Transverse colon (tissue), 4 donors: ENCODE results near the gene OBSCN. TPM values are rescaled to one million over a fixed set of nuclear protein-coding genes. Genes with fewer than 3 reads are reported as not detected.

Experiments used
- DNase-seq: peaks from one replicate; pipeline ENCODE4 v3.0.0-alpha.2; 2019
- H3K27ac ChIP-seq, 4 donors: fragments of 200-600 bp; sonication (generic); 2 replicates each; pipeline ENCODE4 v1.5.1; 2016 to 2018; ENCODE audit warnings: inconsistent platforms in 4 of 4
- H3K27me3 ChIP-seq: fragments of 200-600 bp; sonication (generic); 2 replicates; pipeline ENCODE4 v1.5.1; 2017; ENCODE audit warnings: inconsistent platforms
- H3K36me3 ChIP-seq, 4 donors: fragments of 200-600 bp; sonication (generic); 2 replicates each; pipeline ENCODE4 v1.5.1; 2017 to 2019; ENCODE audit warnings: inconsistent platforms in 4 of 4
- H3K4me1 ChIP-seq, 4 donors: fragments of 200-600 bp; sonication (generic); 2 replicates each; pipeline ENCODE4 v1.5.1; 2017 to 2020; ENCODE audit warnings: inconsistent platforms in 4 of 4
- H3K4me3 ChIP-seq, 4 donors: fragments of 200-600 bp; sonication (generic); 1 replicate in 1 of 4; 2 replicates in 3 of 4; pipeline versions ENCODE4 v1.5.1 to v1.6.1; 2017 to 2019; ENCODE audit warnings: inconsistent platforms in 4 of 4
- H3K9me3 ChIP-seq, 2 donors: fragments of 200-600 bp; sonication (generic); 2 replicates each; pipeline ENCODE4 v1.5.1; 2017 to 2019; ENCODE audit warnings: inconsistent platforms in 2 of 2
- CTCF ChIP-seq, 5 experiments: fragments of 200-600 bp in 3 of 5; fragments of 450-650 bp in 2 of 5; sonication (generic) in 3 of 5; IDR thresholded peaks; 1 replicate in 2 of 5; 2 replicates in 3 of 5; pipeline ENCODE4 v1.5.1; 2016 to 2017; ENCODE audit warnings: antibody characterized with exemption in 5 of 5, inconsistent platforms in 3 of 5, mild to moderate bottlenecking in 2 of 5, moderate library complexity in 1 of 5
- EP300 ChIP-seq: sonication (generic); formaldehyde crosslinking; IDR thresholded peaks from one replicate; pipeline ENCODE4 v1.6.1; 2017; ENCODE audit warnings: antibody characterized with exemption, low read depth
- POLR2A ChIP-seq: fragments of 450-650 bp; IDR thresholded peaks from one replicate; pipeline ENCODE4 v1.6.1; 2016; ENCODE audit warnings: antibody characterized with exemption, mild to moderate bottlenecking, moderate library complexity
- POLR2AphosphoS5 ChIP-seq, 3 donors: sonication (generic); formaldehyde crosslinking; IDR thresholded peaks; one replicate each; pipeline ENCODE4 v1.6.1; 2016; ENCODE audit warnings: antibody characterized with exemption in 3 of 3
- WGBS, 2 donors: methylation state at CpG; one replicate each; pipeline ENCODE4 v1.1.5; 2018; ENCODE audit warnings: low coverage in 1 of 2; 5-methylcytosine and 5-hydroxymethylcytosine counted together
- in situ Hi-C, 4 donors: fragments of 200-750 bp; cut with MboI; loops; one replicate each; pipeline versions ENCODE4 v1.15.0 to v1.15.1; 2017; ENCODE audit warnings: low sequenced_read_pairs in 3 of 4, low pct_ligation_motif_present in 1 of 4, low pct_unique_long_range_greater_than_20kb in 1 of 4
- intact Hi-C: fragments of 100-400 bp; cut with DNase I; formaldehyde crosslinking; loops from one replicate; pipeline ENCODE4 v1.15.1; 2023; ENCODE audit warnings: low total_unique reads
- total RNA-seq, 4 donors: library from RNA; depleted of rRNA; stranded (reverse); fragments of >200 nt; gene quantifications; one replicate each; pipeline ENCODE4 v1.1.0, GENCODE V29; 2016

Gene OBSCN
- total RNA-seq, 4 donors from 2014 or later, result 11.9 to 21.7 (median 15.8) TPM

- 92 to 95% methylated on average over 12 to 24 of the region's 24 CpGs for WGBS, 2 donors
- Histone ChIP-seq H3K4me3 (no peak overlapping the region), H3K9me3 (peaks cover 0 to under 1% of the 10 kb centered on the region in 2 donors), H3K4me1 (no peaks in the 10 kb centered on the region), H3K36me3 (no peaks in the 10 kb centered on the region), H3K27me3 (no peaks in the 10 kb centered on the region), H3K27ac (no peak overlapping the region)
- intact Hi-C loops, result no loop called here
- no peak for DNase-seq
- in situ Hi-C loops, result no loop called here
- TF ChIP-seq EP300, result no peak
- no peak for TF ChIP-seq CTCF (IDR thresholded peaks at IDR 0.05)
- no peak for TF ChIP-seq POLR2A
- no peak for TF ChIP-seq POLR2AphosphoS5 (IDR thresholded peaks at IDR 0.05)
These were observed 49.0 kb downstream of the OBSCN start for GRCh38 chr1:228256626-228257375.

GRCh38 chr1:228258486-228258885 lies 50.6 kb downstream of the OBSCN start:
- in situ Hi-C loops, result no loop called here
- no peak for DNase-seq
- Histone ChIP-seq H3K27ac (no peak overlapping the region), H3K9me3 (peaks cover 0 to 4% of the 10 kb centered on the region in 2 donors), H3K4me1 (no peaks in the 10 kb centered on the region), H3K4me3 (no peak overlapping the region), H3K27me3 (no peaks in the 10 kb centered on the region), H3K36me3 (no peaks in the 10 kb centered on the region)
- 95 to 100% methylated on average over 1 of the region's 1 CpG for WGBS, 2 donors
- no peak for TF ChIP-seq CTCF (IDR thresholded peaks at IDR 0.05)
- no peak for TF ChIP-seq POLR2AphosphoS5 (IDR thresholded peaks at IDR 0.05)
- no peak for TF ChIP-seq POLR2A
- TF ChIP-seq EP300, result no peak
- intact Hi-C loops, result no loop called here

- intact Hi-C loops, result no loop called here
- peaks cover 0 to 4% of the 10 kb centered on the region in 2 donors for H3K9me3 ChIP-seq
- no peaks in the 10 kb centered on the region for H3K36me3 ChIP-seq
- no peak for TF ChIP-seq CTCF (IDR thresholded peaks at IDR 0.05)
- no peak for TF ChIP-seq POLR2AphosphoS5 (IDR thresholded peaks at IDR 0.05)
- TF ChIP-seq EP300, result no peak
- TF ChIP-seq POLR2A, result no peak
- H3K27ac ChIP-seq, result no peak overlapping the region
- no peak for DNase-seq
- no peaks in the 10 kb centered on the region for H3K27me3 ChIP-seq
- H3K4me1 ChIP-seq, result no peaks in the 10 kb centered on the region
- 91% methylated on average over 9 of the region's 9 CpGs; no CpG with 5 or more reads in 1 of the 2 donors for whole genome bisulfite sequencing, 2 donors
- in situ Hi-C loops, result no loop called here
- H3K4me3 ChIP-seq, result no peak overlapping the region
These were observed 51.6 kb downstream of the OBSCN start for GRCh38 chr1:228259368-228259894.

- no peaks in the 10 kb centered on the region for H3K36me3 ChIP-seq
- WGBS, 2 donors, result 68% methylated on average over 3 of the region's 3 CpGs; no CpG with 5 or more reads in 1 of the 2 donors
These were observed 52.1 kb downstream of the OBSCN start for GRCh38 chr1:228259951-228260350.

More at GRCh38 chr1:228259951-228260350, 52.1 kb downstream of the OBSCN start:
- TF ChIP-seq POLR2AphosphoS5 (IDR thresholded peaks at IDR 0.05) (no peak), EP300 (no peak), CTCF (IDR thresholded peaks at IDR 0.05) (no peak), POLR2A (no peak)
- no peak for DNase-seq
- in situ Hi-C loops (no loop called here), intact Hi-C loops (no loop called here)
- Histone ChIP-seq H3K4me1 (no peaks in the 10 kb centered on the region), H3K27ac (no peak overlapping the region), H3K27me3 (no peaks in the 10 kb centered on the region), H3K9me3 (peaks cover 0 to 4% of the 10 kb centered on the region in 2 donors), H3K4me3 (no peak overlapping the region)
